Heart left ventricle (tissue), 16 donors: ENCODE measurements around the gene NLK. TPM values are rescaled to one million over a fixed set of nuclear protein-coding genes. Genes with fewer than 3 reads are reported as not detected.
"Not testable (repeated sequence)": the region's sequence is repeated elsewhere in the genome, so short reads cannot be mapped to it uniquely, and the experiment has no call there.

Source experiments
- ATAC-seq, 4 donors: fragments of 200-7000 bp; cut with Tn5 transposase; one replicate each; pipeline ENCODE4 v1.9.1; 2020 to 2022; ENCODE audit warnings: moderate library complexity in 4 of 4, mild to moderate bottlenecking in 3 of 4, moderate number of reproducible peaks in 1 of 4
- DNase-seq, 5 donors: peaks; one replicate each; pipeline ENCODE4 v3.0.0-alpha.2; 2020
- H3K27ac ChIP-seq, 12 donors: fragments of 200-600 bp; sonication (generic) in 4 of 12; one replicate each; pipeline versions ENCODE4 v1.5.0 to v1.8.0; 2016 to 2022; ENCODE audit warnings: mild to moderate bottlenecking in 2 of 12
- H3K27me3 ChIP-seq, 9 donors: fragments of 200-600 bp; sonication (generic) in 2 of 9; one replicate each; pipeline versions ENCODE4 v1.5.1 to v1.8.0; 2016 to 2022; ENCODE audit warnings: mild to moderate bottlenecking in 3 of 9
- H3K36me3 ChIP-seq, 9 donors: fragments of 200-600 bp; sonication (generic) in 2 of 9; one replicate each; pipeline versions ENCODE4 v1.5.0 to v1.8.0; 2018 to 2022; ENCODE audit warnings: mild to moderate bottlenecking in 2 of 9
- H3K4me1 ChIP-seq, 12 donors: fragments of 200-600 bp; sonication (generic) in 4 of 12; one replicate each; pipeline versions ENCODE4 v1.5.0 to v1.8.0; 2016 to 2022; ENCODE audit warnings: mild to moderate bottlenecking in 3 of 12
- H3K4me3 ChIP-seq, 12 donors: fragments of 200-600 bp; sonication (generic) in 4 of 12; one replicate each; pipeline versions ENCODE4 v1.5.0 to v1.8.0; 2017 to 2022; ENCODE audit warnings: mild to moderate bottlenecking in 9 of 12, moderate library complexity in 4 of 12
- H3K9me3 ChIP-seq, 12 donors: fragments of 200-600 bp; sonication (generic) in 4 of 12; one replicate each; pipeline versions ENCODE4 v1.5.0 to v1.8.0; 2016 to 2022; ENCODE audit warnings: mild to moderate bottlenecking in 1 of 12
- POLR2A ChIP-seq, 2 donors: fragments of 450-650 bp; IDR thresholded peaks; one replicate each; pipeline ENCODE4 v1.6.1; 2017; ENCODE audit warnings: antibody characterized with exemption in 2 of 2, mild to moderate bottlenecking in 2 of 2, moderate library complexity in 2 of 2
- WGBS, 4 donors: extraction: QIAGEN DNeasy Blood & Tissue Kit in 2 of 4; methylation state at CpG; one replicate each; pipeline versions ENCODE4 v1.1.5 to v1.1.7; 2013 to 2018; 5-methylcytosine and 5-hydroxymethylcytosine counted together
- intact Hi-C, 10 donors: fragments of 100-400 bp; cut with DNase I; formaldehyde crosslinking; loops; one replicate each; pipeline versions ENCODE4 v1.11.1 to v1.14.2; 2022
- polyA plus RNA-seq, 2 donors: library from polyadenylated mRNA; stranded (reverse); fragments of 200-250 nt; gene quantifications; one replicate each; pipeline ENCODE4 v1.2.3, GENCODE V29; 2013
- total RNA-seq, 9 donors: library from RNA; depleted of rRNA in 2 of 9; stranded (reverse); fragments of >200 nt in 2 of 9; fragmentation: NEBNext Ultra II Directional in 3 of 9; extraction: Animal tissue kit (Norgen Biotek cat#: 25700) in 3 of 9; gene quantifications; one replicate each; pipeline versions ENCODE4 v1.1.0 to v1.2.4, GENCODE V29; 2016 to 2023
- TF ChIP-seq, protein P1 (sequence below), 12 donors: fragments of 200-600 bp; sonication (generic) in 4 of 12; IDR thresholded peaks; one replicate each; pipeline versions ENCODE4 v1.5.0 to v1.8.0; 2018 to 2022; ENCODE audit warnings: antibody characterized with exemption in 12 of 12, mild to moderate bottlenecking in 5 of 12
- donor health status: ischemic (EF 13 %, LVEDD 7.1; RV severe dilation, severe dysfunction).
- donor health status: healthy with polysubstance abuse.
- donor health status: DM: no; HTN: yes; CAD: no.
- donor health status: DM: no; HTN: no; CAD: no.
- donor health status: ischemic (EF 25% LVEDD 6.9; RV normal size, moderate dysfunction).
- donor health status: ischemic (EF 25% LVEDD 5.7; RV mildly dilated, moderate dysfunction).
- donor health status: healthy.
- donor health status: DM: yes; HTN: yes; CAD: no.
- donor health status: ischemic (EF 35%, LVEDD 5.7; RV mildly dilated, moderate dysfunction).
- donor health status: nonischemic (EF 11% LVEDD 7.7; RV severe dilation, severe dysfunction).
- donor health status: DM: yes; HTN: yes; CAD: no.
- donor health status: PGD.
- donor health status: ischemic (EF 29% LVEDD 5.4; RV normal size, mild dysfunction).
- donor health status: nonischemic (EF 23%, LVEDD 6.1; RV moderate dilation, normal function).

The NLK gene
- total and polyA plus RNA-seq, 11 donors, result 8.1 to 29.1 (median 20.0) TPM

DNA sequence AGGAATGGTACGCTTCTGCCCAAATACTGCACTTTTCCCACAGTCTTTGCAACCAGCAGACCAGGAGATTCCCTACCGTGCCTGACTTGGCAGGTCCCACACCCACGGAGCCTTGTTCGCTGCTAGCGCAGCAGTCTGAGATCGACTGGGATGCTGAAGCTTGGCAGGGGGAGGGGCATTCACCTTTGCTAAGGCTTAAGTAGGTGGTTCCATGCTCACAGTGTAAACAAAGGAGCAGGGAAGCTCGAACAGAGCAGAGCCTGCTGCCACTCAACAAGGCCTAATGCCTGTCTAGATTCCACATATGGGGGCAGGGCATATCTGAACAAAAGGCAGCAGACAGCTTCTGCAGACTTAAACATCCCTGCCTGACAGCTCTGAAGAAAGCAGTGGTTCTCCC lies 169.3 kb downstream of the NLK start:
- Histone ChIP-seq H3K27me3 (no peaks in the 10 kb centered on the region), H3K4me3 (no peak overlapping the region), H3K36me3 (no peaks in the 10 kb centered on the region), H3K9me3 (peaks cover 0 to 4% (median 0%) of the 10 kb centered on the region in 12 donors), H3K4me1 (no peaks in the 10 kb centered on the region), H3K27ac (no peak overlapping the region)
- WGBS, 4 donors, result 91 to 95% (median 93%) methylated on average over 7 of the region's 7 CpGs
- intact Hi-C loops, result no loop called here
- DNase-seq (no peak), ATAC-seq (no peak)
- no peak for TF ChIP-seq POLR2A (IDR thresholded peaks at IDR 0.05)
- TF ChIP-seq, protein P1, sequence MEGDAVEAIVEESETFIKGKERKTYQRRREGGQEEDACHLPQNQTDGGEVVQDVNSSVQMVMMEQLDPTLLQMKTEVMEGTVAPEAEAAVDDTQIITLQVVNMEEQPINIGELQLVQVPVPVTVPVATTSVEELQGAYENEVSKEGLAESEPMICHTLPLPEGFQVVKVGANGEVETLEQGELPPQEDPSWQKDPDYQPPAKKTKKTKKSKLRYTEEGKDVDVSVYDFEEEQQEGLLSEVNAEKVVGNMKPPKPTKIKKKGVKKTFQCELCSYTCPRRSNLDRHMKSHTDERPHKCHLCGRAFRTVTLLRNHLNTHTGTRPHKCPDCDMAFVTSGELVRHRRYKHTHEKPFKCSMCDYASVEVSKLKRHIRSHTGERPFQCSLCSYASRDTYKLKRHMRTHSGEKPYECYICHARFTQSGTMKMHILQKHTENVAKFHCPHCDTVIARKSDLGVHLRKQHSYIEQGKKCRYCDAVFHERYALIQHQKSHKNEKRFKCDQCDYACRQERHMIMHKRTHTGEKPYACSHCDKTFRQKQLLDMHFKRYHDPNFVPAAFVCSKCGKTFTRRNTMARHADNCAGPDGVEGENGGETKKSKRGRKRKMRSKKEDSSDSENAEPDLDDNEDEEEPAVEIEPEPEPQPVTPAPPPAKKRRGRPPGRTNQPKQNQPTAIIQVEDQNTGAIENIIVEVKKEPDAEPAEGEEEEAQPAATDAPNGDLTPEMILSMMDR (IDR thresholded peaks at IDR 0.05), result no peak

DNA sequence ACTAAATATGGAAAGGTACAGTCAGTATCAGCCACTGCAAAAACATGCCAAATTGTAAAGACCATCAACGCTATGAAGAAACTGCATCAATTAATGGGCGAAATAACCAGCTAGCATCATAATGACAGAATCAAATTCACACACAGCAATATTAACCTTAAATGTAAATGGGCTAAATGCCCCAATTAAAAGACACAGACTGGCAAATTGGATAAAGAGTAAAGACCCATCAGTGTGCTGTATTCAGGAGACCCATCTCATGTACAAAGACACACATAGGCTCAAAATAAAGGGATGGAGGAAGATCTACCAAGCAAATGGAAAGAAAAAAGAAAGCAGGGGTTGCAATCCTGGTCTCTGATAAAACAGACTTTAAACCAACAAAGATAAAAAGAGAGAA lies 171.1 kb downstream of the NLK start:
- intact Hi-C loops, H3K36me3 ChIP-seq: not testable (repeated sequence)

DNA sequence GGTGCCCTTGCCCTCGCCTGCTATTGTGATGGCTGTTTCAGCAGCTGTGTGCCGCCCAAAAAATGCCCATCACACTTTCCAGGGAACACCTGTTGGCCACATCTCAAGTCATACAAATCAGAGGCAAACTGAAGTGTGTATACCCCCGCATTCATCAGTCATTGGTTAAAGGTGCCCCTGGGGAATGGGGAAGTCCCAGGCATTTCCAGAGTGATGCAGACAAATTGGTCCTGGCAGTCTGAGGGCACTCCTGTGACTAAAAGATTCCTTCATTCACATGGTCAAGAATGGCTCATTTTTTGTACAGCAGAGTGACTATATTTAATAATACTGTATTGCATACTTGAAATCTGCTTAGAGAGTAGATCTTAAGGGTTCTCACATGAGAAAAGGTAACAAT lies 173.6 kb downstream of the NLK start:
- Histone ChIP-seq H3K27ac (no peak overlapping the region), H3K4me1 (no peaks in the 10 kb centered on the region), H3K9me3 (peaks cover 0 to under 1% (median 0%) of the 10 kb centered on the region in 12 donors), H3K4me3 (no peak overlapping the region), H3K27me3 (no peaks in the 10 kb centered on the region), H3K36me3 (no peaks in the 10 kb centered on the region)
- WGBS, 4 donors, result 82 to 90% (median 87%) methylated on average over 2 to 3 of the region's 3 CpGs
- DNase-seq, result no peak
- intact Hi-C loops, result no loop called here
- no peak for ATAC-seq
- TF ChIP-seq POLR2A (IDR thresholded peaks at IDR 0.05), result no peak
- TF ChIP-seq, protein P1 (IDR thresholded peaks at IDR 0.05), result no peak

More for the DNA sequence above, 171.1 kb downstream of the NLK start:
- ATAC-seq, DNase-seq, H3K9me3 ChIP-seq, H3K4me3 ChIP-seq, H3K27ac ChIP-seq, H3K4me1 ChIP-seq, H3K27me3 ChIP-seq: not testable (repeated sequence)
- 92 to 99% (median 95%) methylated on average over 2 of the region's 2 CpGs for WGBS, 4 donors

DNA sequence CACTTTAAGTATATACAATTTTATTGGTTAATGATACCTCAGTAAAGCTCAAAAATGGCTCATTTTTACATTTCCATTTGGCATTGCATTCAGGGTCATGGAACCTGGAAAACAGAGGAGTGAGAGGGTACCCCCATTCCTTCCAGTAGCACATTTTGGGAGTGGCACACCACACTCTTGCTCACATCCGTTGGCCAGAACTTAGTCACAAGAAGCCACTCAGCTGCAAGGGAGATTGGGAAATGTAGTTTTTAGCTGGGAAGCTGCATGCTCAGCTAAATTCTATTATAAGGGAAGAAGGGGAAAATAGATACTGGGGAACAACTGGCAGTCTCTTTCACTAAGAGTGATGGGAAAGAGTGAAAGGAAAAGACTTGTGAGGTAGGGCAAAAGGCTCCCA lies 174.1 kb downstream of the NLK start:
- Histone ChIP-seq H3K9me3 (no peaks in the 10 kb centered on the region), H3K36me3 (no peaks in the 10 kb centered on the region), H3K4me3 (no peak overlapping the region), H3K27me3 (no peaks in the 10 kb centered on the region), H3K27ac (no peak overlapping the region), H3K4me1 (no peaks in the 10 kb centered on the region)
- DNase-seq, result no peak
- intact Hi-C loops, result no loop called here
- no peak for TF ChIP-seq POLR2A (IDR thresholded peaks at IDR 0.05)
- TF ChIP-seq, protein P1 (IDR thresholded peaks at IDR 0.05), result no peak
- whole genome bisulfite sequencing, 4 donors, result 5 to 12% (median 5%) methylated on average over 1 of the region's 1 CpG
- ATAC-seq, result no peak

DNA sequence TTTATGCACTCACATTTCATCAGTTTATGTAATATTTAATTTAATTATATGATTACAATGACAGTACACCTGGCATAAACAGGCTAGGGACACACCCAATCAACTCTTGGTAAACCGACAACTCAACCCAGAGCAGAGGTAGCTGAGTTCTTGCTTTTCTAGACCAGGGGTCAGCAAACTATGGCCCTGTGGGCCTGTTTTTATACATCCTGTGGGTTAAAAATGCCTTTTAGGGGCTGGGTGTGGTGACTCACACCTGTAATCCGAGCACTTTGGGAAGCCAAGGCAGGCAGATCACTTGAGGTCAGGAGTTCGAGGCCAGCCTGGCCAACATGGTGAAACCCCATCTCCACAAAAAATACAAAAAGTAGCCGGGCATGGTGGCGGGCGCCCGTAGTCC lies 177.3 kb downstream of the NLK start:
- WGBS, 4 donors, result 91 to 96% (median 94%) methylated on average over 7 of the region's 7 CpGs
- no peaks in the 10 kb centered on the region for H3K36me3 ChIP-seq
- intact Hi-C loops, result no loop called here

More for the DNA sequence above, 177.3 kb downstream of the NLK start:
- H3K4me3 ChIP-seq, result no peak overlapping the region
- no peaks in the 10 kb centered on the region for H3K27me3 ChIP-seq
- ATAC-seq, result no peak
- no peak overlapping the region for H3K27ac ChIP-seq
- H3K4me1 ChIP-seq, result no peaks in the 10 kb centered on the region
- no peaks in the 10 kb centered on the region for H3K9me3 ChIP-seq
- no peak for DNase-seq
- TF ChIP-seq POLR2A (IDR thresholded peaks at IDR 0.05), result no peak
- TF ChIP-seq, protein P1 (IDR thresholded peaks at IDR 0.05), result no peak
